Measurements from ENCODE around the gene RTKN. TPM values are rescaled to one million over a fixed set of nuclear protein-coding genes. Genes with fewer than 3 reads are reported as not detected.

Gene RTKN
- total and polyA plus RNA-seq, 2 of the 13 experiments (the other 11 are each of a cell fraction or from before 2014, with no cell fraction given): 159 to 166 TPM

GRCh38 chr2:74442483-74443297 is 953 bp upstream of the RTKN start (continued):
- TF ChIP-seq ZNF362 (CRISPR knock-in tag; IDR thresholded peaks at IDR 0.05; ENCODE audit: borderline replicate concordance) (peak; percentile 40; the same call in 1 of the 2 replicates), ZMYM2 (CRISPR knock-in tag; IDR thresholded peaks at IDR 0.05) (peak; percentile 96), ZNF678 (CRISPR knock-in tag; IDR thresholded peaks at IDR 0.05) (0 out of 2 replicates have a peak, but pooled peaks have one; percentile 8), ZNF24 (IDR thresholded peaks at IDR 0.05) (peak; percentile 47; the same call in 1 of the 2 replicates), MIER3 (CRISPR knock-in tag; IDR thresholded peaks at IDR 0.05; ENCODE audit: borderline replicate concordance) (peak; percentile 11; the same call in 1 of the 2 replicates), MAF1 (CRISPR knock-in tag; IDR thresholded peaks at IDR 0.05; ENCODE audit: borderline replicate concordance) (0 out of 2 replicates have a peak, but pooled peaks have one; percentile 1), ATF1 (CRISPR knock-in tag; IDR thresholded peaks at IDR 0.05) (peak; percentile 40; the same call in 1 of the 2 replicates), SMAD3 (CRISPR knock-in tag; IDR thresholded peaks at IDR 0.05) (peak; percentile 10), ZNF350 (CRISPR knock-in tag; IDR thresholded peaks at IDR 0.05; ENCODE audit: borderline replicate concordance, low read depth) (peak; percentile 67; the same call in 1 of the 2 replicates), ZNF629 (CRISPR knock-in tag; conservative IDR thresholded peaks at IDR 0.05) (0 out of 2 replicates have a peak, but pooled peaks have one; percentile 17), PRDM10 (CRISPR knock-in tag; IDR thresholded peaks at IDR 0.05; ENCODE audit: low read depth) (0 out of 2 replicates have a peak, but pooled peaks have one; percentile 9), HIC2 (CRISPR knock-in tag; IDR thresholded peaks at IDR 0.05; ENCODE audit: low read depth) (peak; percentile 30; the same call in 1 of the 2 replicates), AFF4 (CRISPR knock-in tag; IDR thresholded peaks at IDR 0.05) (0 out of 2 replicates have a peak, but pooled peaks have one; percentile 10), KDM1A (CRISPR knock-in tag; IDR thresholded peaks at IDR 0.05) (peak; percentile 77), ZKSCAN1 (IDR thresholded peaks at IDR 0.05; ENCODE audit: low read length) (peak; percentile 48; the same call in 1 of the 2 replicates), RFX3 (CRISPR knock-in tag; IDR thresholded peaks at IDR 0.05) (peak; percentile 6; the same call in 1 of the 2 replicates)
